Neural cell (in vitro differentiated cells): Measurements from ENCODE around the gene MRPS12. TPM values are rescaled to one million over a fixed set of nuclear protein-coding genes. Genes with fewer than 3 reads are reported as not detected.

ENCODE experiments used
- H2AFZ ChIP-seq: fragments of 200-600, 300-800 bp; sonication (generic), shearing (Covaris generic); 2 replicates; pipeline ENCODE4 v1.6.0; 2014; ENCODE audit warnings: low read depth, mild to moderate bottlenecking, antibody characterized with exemption, low read length, moderate library complexity
- H3F3A ChIP-seq: fragments of 200-600 bp; shearing (Covaris generic); 2 replicates; pipeline ENCODE4 v1.6.1; 2016; ENCODE audit warnings: mild to moderate bottlenecking, moderate library complexity, mixed read lengths, antibody characterized with exemption, low read length; ENCODE audit not compliant: insufficient read depth, poor library complexity, severe bottlenecking
- H3K27ac ChIP-seq: fragments of 200-600, 300-800 bp; sonication (generic), shearing (Covaris generic); 2 replicates; pipeline ENCODE4 v1.5.1; 2014; ENCODE audit warnings: mild to moderate bottlenecking, low read length, moderate library complexity
- H3K27me3 ChIP-seq: fragments of 300-800, 200-600 bp; sonication (generic), shearing (Covaris generic); 2 replicates; pipeline ENCODE4 v1.6.0; 2014; ENCODE audit warnings: mild to moderate bottlenecking, low read depth, low read length, moderate library complexity; ENCODE audit not compliant: insufficient read depth
- H3K36me3 ChIP-seq: fragments of 300-800, 200-600 bp; sonication (generic), shearing (Covaris generic); 2 replicates; pipeline ENCODE4 v1.5.1; 2014; ENCODE audit warnings: mild to moderate bottlenecking, antibody characterized with exemption, low read length, moderate library complexity; ENCODE audit not compliant: insufficient read depth
- H3K4me2 ChIP-seq: fragments of 300-800, 200-600 bp; sonication (generic), shearing (Covaris generic); 2 replicates; pipeline ENCODE4 v1.6.0; 2014; ENCODE audit warnings: mild to moderate bottlenecking, low read length
- H3K4me3 ChIP-seq: fragments of 300-800, 200-600 bp; sonication (generic), shearing (Covaris generic); 2 replicates; pipeline ENCODE4 v1.5.1; 2014; ENCODE audit warnings: mild to moderate bottlenecking, low read length, moderate library complexity
- H3K79me2 ChIP-seq: fragments of 200-600 bp; shearing (Covaris generic); replicated peaks from 2 replicates; pipeline ENCODE4 v1.6.0; 2014; ENCODE audit warnings: mild to moderate bottlenecking, low read length, moderate library complexity; ENCODE audit not compliant: insufficient read depth
- H3K9ac ChIP-seq: fragments of 300-800, 200-600 bp; sonication (generic), shearing (Covaris generic); 2 replicates; pipeline ENCODE4 v1.6.1; 2016; ENCODE audit warnings: mild to moderate bottlenecking, low read length, mixed read lengths
- H3K9me2 ChIP-seq: fragments of 200-600 bp; shearing (Covaris generic); 2 replicates; pipeline ENCODE4 v1.6.1; 2016; ENCODE audit warnings: mild to moderate bottlenecking, low read length, mixed read lengths; ENCODE audit not compliant: insufficient read depth
- H3K9me3 ChIP-seq: fragments of 200-600, 300-800 bp; sonication (generic), shearing (Covaris generic); 2 replicates; pipeline ENCODE4 v1.6.1; 2016; ENCODE audit warnings: mild to moderate bottlenecking, mixed run types, low read length, moderate library complexity, mixed read lengths
- H4K20me1 ChIP-seq: fragments of 200-600 bp; shearing (Covaris generic); 2 replicates; pipeline ENCODE4 v1.6.1; 2016; ENCODE audit warnings: mild to moderate bottlenecking, mixed run types; ENCODE audit not compliant: insufficient read depth
- CTCF ChIP-seq: fragments of 450-650 bp; IDR thresholded peaks from 2 replicates; pipeline ENCODE4 v1.5.1; 2014; ENCODE audit warnings: antibody characterized with exemption, mild to moderate bottlenecking, moderate library complexity; ENCODE audit not compliant: poor library complexity, severe bottlenecking
- EP300 ChIP-seq: fragments of 450-650 bp; conservative IDR thresholded peaks from 2 replicates; pipeline ENCODE4 v1.6.1; 2014; ENCODE audit warnings: antibody characterized with exemption, mild to moderate bottlenecking, moderate library complexity; ENCODE audit not compliant: poor library complexity, severe bottlenecking
- EZH2 ChIP-seq: fragments of 200-600, 300-800 bp; shearing (Covaris generic), sonication (generic); IDR thresholded peaks from 2 replicates; pipeline ENCODE4 v1.6.1; 2014; ENCODE audit warnings: antibody characterized with exemption, low read length, borderline replicate concordance, mild to moderate bottlenecking; ENCODE audit not compliant: insufficient read depth, poor library complexity, severe bottlenecking
- MXI1 ChIP-seq: fragments of 450-650 bp; conservative IDR thresholded peaks from 2 replicates; pipeline ENCODE4 v1.6.1; 2014; ENCODE audit warnings: antibody characterized with exemption, mild to moderate bottlenecking; ENCODE audit not compliant: poor library complexity, severe bottlenecking
- POLR2AphosphoS5 ChIP-seq: IDR thresholded peaks from 2 replicates; pipeline ENCODE4 v1.6.1; 2012
- RAD21 ChIP-seq: fragments of 450-650 bp; conservative IDR thresholded peaks from 2 replicates; pipeline ENCODE4 v1.6.1; 2014; ENCODE audit warnings: antibody characterized with exemption, mild to moderate bottlenecking, moderate library complexity
- REST ChIP-seq: IDR thresholded peaks from 2 replicates; pipeline ENCODE4 v1.6.1; 2012; ENCODE audit warnings: borderline replicate concordance
- SMC3 ChIP-seq: fragments of 450-650 bp; conservative IDR thresholded peaks from 2 replicates; pipeline ENCODE4 v1.6.1; 2014; ENCODE audit warnings: antibody characterized with exemption, mild to moderate bottlenecking, moderate library complexity; ENCODE audit not compliant: poor library complexity
- TAF1 ChIP-seq: IDR thresholded peaks from 2 replicates; pipeline ENCODE4 v1.6.1; 2012; ENCODE audit warnings: low read depth
- polyA plus RNA-seq: library from polyadenylated mRNA; depleted of rRNA; stranded (reverse); fragments of >200 nt; gene quantifications from 2 replicates; pipeline ENCODE4 v1.2.3, GENCODE V29; 2014

The MRPS12 gene
- polyA plus RNA-seq, 1 donor from 2014 or later = 30.0 TPM

DNA sequence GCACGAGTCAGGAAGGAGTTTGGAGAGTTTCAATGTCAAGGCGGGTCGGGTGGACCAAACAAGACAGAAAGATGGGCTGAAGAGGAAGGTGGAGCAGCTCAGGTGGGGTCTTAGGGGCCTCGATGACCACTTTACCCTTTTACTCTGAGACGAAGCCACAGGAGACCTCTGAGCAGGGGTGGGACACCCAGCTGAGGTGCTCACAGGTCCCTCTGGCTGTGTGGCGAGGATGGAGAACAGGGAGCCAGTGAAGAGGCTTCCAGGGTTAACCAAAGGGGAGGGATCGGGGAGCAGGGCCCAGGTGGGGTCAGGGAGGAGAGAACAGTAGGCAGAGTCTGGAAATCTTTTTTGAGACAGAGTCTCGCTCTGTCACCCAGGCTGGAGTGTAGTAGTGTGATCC is 16.8 kb upstream of the MRPS12 start:
- H3K27ac ChIP-seq = no peak overlapping the region
- H3K9me3 ChIP-seq = no peaks in the 10 kb centered on the region
- no peaks in the 10 kb centered on the region for H4K20me1 ChIP-seq
- no peak overlapping the region for H3K4me2 ChIP-seq
- H3K79me2 ChIP-seq = no peaks in the 10 kb centered on the region
- no peak overlapping the region for H3K4me3 ChIP-seq
- no peaks in the 10 kb centered on the region for H3K36me3 ChIP-seq
- no peaks in the 10 kb centered on the region for H3K9me2 ChIP-seq
- H3K27me3 ChIP-seq = no peaks in the 10 kb centered on the region
- no peak overlapping the region for H2AFZ ChIP-seq
- H3F3A ChIP-seq = no peaks in the 10 kb centered on the region
- TF ChIP-seq SMC3 (no peak), EP300 (no peak), REST (no peak), EZH2 (no peak)
- H3K9ac ChIP-seq = no peak overlapping the region

DNA sequence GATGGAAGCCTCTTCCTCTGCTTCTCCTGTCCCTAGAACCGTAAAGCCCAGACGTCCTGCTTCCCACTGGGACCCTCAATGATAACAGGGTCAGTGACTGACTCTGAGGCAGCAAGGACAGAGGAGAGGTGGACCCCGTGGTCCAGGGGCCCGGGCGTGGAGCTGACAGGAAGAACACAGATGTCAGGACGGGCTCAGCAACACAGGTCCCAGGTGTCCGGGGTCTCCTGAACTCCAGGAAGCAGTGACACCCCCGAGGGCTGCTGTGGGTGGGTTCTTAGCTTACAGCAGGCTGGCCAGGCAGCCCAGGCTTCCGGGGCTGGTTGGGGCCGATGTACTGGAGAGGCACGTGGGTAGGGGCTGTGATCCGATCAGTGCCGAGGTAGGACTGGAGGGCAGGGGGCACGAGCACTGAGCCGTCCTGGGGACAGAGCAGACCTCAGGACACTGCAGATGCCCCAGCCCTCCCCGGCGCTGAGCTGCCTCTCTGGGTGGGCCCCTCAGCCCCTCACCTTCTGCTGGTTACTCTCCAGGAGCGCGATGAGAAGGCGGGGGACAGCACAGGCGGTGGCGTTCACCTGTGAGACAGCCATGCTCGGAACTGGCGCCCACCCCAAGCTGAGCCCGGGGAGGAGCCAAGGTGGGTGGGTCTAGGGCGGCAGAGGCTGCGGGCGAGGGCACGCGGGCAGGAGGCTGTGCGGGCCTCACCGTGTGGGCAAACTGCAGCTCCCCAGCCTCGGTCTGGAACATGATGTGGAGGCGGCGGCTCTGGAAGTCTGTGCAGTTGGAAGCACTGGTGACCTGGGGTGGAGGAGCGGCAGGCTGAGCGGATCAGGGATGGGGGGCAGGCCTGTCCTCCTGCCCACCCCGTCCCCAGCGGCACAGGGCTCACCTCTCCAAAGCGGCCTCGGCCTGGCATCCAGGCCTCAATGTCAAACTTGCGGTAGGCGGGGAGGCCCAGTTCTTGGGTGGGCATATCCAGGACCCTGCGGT is 15.1 kb upstream of the MRPS12 start:
- TF ChIP-seq SMC3 (no peak), REST (no peak), CTCF (no peak), EP300 (no peak), RAD21 (no peak), MXI1 (no peak), POLR2AphosphoS5 (no peak), EZH2 (no peak), TAF1 (no peak)
- H3K79me2 ChIP-seq = no peaks in the 10 kb centered on the region
- no peak overlapping the region for H3K9ac ChIP-seq
- no peaks in the 10 kb centered on the region for H3K27me3 ChIP-seq
- H3K36me3 ChIP-seq = no peaks in the 10 kb centered on the region
- no peaks in the 10 kb centered on the region for H3F3A ChIP-seq
- no peak overlapping the region for H3K4me3 ChIP-seq
- no peaks in the 10 kb centered on the region for H4K20me1 ChIP-seq
- no peaks in the 10 kb centered on the region for H3K9me2 ChIP-seq
- no peak overlapping the region for H3K4me2 ChIP-seq
- H3K27ac ChIP-seq = no peak overlapping the region
- no peak overlapping the region for H2AFZ ChIP-seq
- no peaks in the 10 kb centered on the region for H3K9me3 ChIP-seq
